GM18873 (cell line): ENCODE data around the gene INTS14.

Experiments
- ATAC-seq: cut with Tn5 transposase; IDR thresholded peaks from one replicate; pipeline ENCODE4 v1.9.1; 2021; ENCODE audit warnings: mild to moderate bottlenecking, moderate library complexity, moderate number of reproducible peaks; ENCODE audit not compliant: unreplicated experiment, low FRiP score

The INTS14 gene

DNA sequence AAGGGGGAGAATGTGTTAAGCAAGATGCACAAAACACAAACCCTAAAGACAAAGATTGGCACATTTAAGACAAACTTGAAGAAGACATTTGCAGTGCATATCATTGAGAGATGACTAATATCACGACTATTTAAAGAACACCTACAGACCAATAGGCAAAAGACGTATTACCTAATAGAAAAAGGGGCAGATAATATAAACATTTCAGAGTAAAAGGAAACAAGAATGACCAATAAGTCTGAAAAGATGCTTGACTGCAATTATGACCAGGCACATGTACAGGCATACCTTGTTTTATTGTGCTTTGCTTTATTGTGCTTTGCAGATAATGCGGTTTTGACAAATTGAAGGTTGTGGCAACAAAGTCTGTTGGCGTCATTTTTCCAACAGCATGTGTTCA is 75.7 kb downstream of the INTS14 start:
- no peak for ATAC-seq

DNA sequence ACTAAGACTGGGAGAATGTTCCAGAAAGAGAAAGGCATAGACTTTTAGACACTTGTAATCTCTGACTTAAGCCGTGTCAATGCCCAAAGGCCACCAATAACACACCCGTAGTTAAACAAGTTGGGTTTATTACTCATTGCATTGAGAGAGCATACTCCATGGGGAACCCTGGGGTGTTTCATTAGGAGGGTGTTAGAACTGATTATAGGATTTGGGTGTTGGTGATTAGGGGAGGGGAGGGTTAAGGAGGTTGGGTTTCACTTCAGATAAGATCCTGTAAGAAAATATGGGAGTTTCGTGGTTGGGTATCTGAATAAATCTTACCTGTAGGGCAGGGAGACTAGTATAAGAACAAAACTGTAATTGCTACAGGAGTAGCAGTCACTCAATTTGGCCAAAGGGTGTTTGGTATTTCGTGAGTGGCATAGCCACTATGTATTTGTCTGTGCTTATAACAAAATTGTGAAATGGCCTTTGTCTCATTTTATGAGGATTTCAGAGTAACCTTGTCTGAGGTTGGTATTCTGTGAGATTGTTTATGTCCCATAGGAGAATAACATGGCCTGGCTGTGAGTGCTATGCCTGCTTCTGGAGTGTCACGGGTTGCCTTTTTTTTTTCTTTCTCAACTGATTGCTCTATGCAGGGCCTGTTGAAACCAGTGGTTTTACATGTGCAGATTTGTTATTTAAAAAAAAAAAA is 77.7 kb downstream of the INTS14 start:
- no peak for ATAC-seq

DNA sequence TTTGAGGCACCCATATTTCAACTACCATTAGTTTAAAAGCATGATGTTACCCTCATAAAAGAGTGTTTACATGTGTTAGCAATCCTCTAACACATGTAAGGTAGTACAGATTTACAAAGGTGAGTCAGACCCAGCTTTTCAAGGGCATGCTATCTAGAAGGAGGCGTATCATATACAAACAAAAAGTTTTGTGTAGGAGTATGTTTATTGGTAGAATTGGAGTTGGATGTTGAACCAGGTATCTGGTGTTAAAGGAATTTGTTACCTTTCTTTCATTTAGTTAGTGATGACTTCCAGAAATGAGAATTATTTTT is 78.2 kb downstream of the INTS14 start:
- no peak for ATAC-seq

DNA sequence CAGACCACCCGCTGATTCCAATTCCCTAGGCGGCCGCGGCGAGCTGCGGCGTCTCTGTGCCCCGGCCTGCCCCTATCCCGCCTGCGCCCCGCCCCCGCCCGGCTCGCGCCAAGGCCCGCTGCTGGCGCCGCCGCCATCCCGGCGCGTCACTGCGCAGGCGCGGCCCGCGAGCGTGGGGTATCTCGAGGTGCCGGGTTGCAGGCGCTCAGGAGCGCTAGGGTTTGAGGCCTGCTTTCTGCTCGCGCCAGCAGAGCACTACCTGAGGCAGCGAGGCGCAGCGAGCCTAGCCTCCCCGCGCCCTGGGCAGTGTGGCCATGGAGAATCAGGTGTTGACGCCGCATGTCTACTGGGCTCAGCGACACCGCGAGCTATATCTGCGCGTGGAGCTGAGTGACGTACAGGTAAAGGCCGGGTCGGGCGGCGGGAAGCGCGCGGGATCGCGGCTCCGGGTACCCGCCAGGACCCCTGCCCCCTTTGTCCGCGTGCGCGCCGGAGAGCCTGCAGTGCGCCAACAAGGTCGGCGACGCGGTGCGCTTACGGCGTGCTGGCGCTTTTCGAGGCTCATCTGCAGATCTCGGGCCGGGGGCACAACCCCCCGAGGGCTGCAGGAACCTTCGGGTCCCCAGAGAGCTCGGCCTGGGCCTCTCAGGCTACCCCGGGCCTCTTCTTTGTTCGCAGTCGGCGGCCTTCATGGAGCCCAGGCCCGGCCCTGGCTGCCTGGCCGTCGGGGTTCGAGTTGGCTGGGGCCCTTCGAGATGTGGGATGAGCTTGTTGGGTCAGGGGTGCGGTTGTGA is 80.4 kb downstream of the INTS14 start, which contains the start of gene HACD3:
Gene HACD3, plus strand, starts transcription at position 146 of the 794 bp plus-strand sequence. Its CDS starts 169 bp downstream, at position 315.
- peak; percentile 48 for ATAC-seq

DNA sequence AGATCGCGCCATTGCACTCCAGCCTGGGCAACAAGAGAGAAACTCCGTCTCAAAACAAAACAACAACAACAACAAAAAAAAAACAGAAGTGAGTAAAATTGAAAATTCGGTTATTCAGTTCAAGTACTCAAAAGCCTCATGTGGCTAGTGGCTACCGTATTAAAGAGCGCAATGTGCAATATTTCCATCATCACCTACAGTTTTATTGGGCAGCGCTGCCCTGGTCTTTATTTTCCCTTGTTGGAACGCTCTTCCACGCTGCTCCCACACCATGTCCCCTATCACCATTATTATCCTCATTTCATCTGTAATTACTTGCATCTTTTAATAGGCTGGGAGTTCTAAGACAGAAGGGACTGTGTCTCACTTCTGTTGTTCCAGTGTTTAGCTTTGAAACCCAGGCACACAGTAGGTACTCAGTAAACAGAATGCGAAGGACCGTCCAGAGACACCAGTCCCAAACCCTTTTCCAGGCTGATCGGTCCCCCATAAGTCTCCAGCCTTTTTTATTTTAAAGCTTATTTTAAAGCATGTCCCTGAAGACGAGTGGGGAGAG is 81.1 kb downstream of the INTS14 start:
- ATAC-seq, result no peak
